AG20443 (cell line): Measurements from ENCODE around the gene IAH1.
"Not testable (repeated sequence)": the region's sequence is repeated elsewhere in the genome, so short reads cannot be mapped to it uniquely, and the experiment has no call there.

ENCODE experiments used
- DNase-seq: peaks from one replicate; pipeline ENCODE4 v3.0.0; 2012; ENCODE audit warnings: low spot score, mixed read lengths

IAH1 gene

GRCh38 chr2:9473308-9473984 lies 905 bp upstream of the IAH1 start:
- DNase-seq, result no peak

GRCh38 chr2:9473985-9474360 lies 378 bp upstream of the IAH1 start:
- DNase-seq, result peak; percentile 55

GRCh38 chr2:9477914-9478313 lies 3.6 kb downstream of the IAH1 start:
- no peak for DNase-seq

GRCh38 chr2:9478526-9478925 lies 4.2 kb downstream of the IAH1 start:
- no peak for DNase-seq

GRCh38 chr2:9480157-9480556 lies 5.8 kb downstream of the IAH1 start:
- DNase-seq, result no peak

GRCh38 chr2:9483107-9483506 lies 8.8 kb downstream of the IAH1 start:
- no peak for DNase-seq

GRCh38 chr2:9484533-9484932 lies 10.2 kb downstream of the IAH1 start:
- DNase-seq, result peak; percentile 20

- DNase-seq, result peak; percentile 38
Measured at GRCh38 chr2:9488583-9489547, 14.5 kb downstream of the IAH1 start.

GRCh38 chr2:9490789-9491188 lies 16.4 kb downstream of the IAH1 start:
- DNase-seq, result no peak

- no peak for DNase-seq
Measured at GRCh38 chr2:9492927-9493326, 18.6 kb downstream of the IAH1 start.

- DNase-seq, result no peak
Measured at GRCh38 chr2:9493478-9493877, 19.1 kb downstream of the IAH1 start.

GRCh38 chr2:9494081-9494480 lies 19.7 kb downstream of the IAH1 start:
- DNase-seq, result no peak

- no peak for DNase-seq
Measured at GRCh38 chr2:9497017-9497416, 22.7 kb downstream of the IAH1 start.

- DNase-seq, result no peak
Measured at GRCh38 chr2:9498210-9498609, 23.9 kb downstream of the IAH1 start.

- no peak for DNase-seq
Measured at GRCh38 chr2:9508931-9509330, 34.6 kb downstream of the IAH1 start.

GRCh38 chr2:9513946-9514345 lies 39.6 kb downstream of the IAH1 start:
- DNase-seq, result not testable (repeated sequence)

- no peak for DNase-seq
Measured at GRCh38 chr2:9517118-9517782, 42.9 kb downstream of the IAH1 start.

GRCh38 chr2:9518163-9518562 lies 43.8 kb downstream of the IAH1 start:
- no peak for DNase-seq

GRCh38 chr2:9518780-9519179 lies 44.4 kb downstream of the IAH1 start:
- DNase-seq, result no peak

- DNase-seq, result no peak
Measured at GRCh38 chr2:9519250-9519649, 44.9 kb downstream of the IAH1 start.

- DNase-seq, result no peak
Measured at GRCh38 chr2:9524291-9524690, 49.9 kb downstream of the IAH1 start.

GRCh38 chr2:9525266-9525665 lies 50.9 kb downstream of the IAH1 start:
- DNase-seq, result no peak
